IMR-90 (cell line): ENCODE results near the gene NFIA. TPM values are rescaled to one million over a fixed set of nuclear protein-coding genes. Genes with fewer than 3 reads are reported as not detected.

Experiments
- ATAC-seq: fragments of 200-7000 bp; cut with Tn5 transposase; 2 replicates; pipeline ENCODE4 v1.9.1; 2020; ENCODE audit warnings: low read depth, mild to moderate bottlenecking, moderate library complexity
- BruUV-seq: library from RNA; stranded (reverse); fragments of 400-500 nt; replicated peaks from 2 replicates; lab custom pipeline; 2021; lab: Mats Ljungman, UMichigan
- CTCF ChIA-PET: fragments of 300-600 bp; formaldehyde crosslinking; extraction: SDS; loops from one replicate; lab custom pipeline; 2021; ENCODE audit warnings: antibody characterized with exemption; lab: Yijun Ruan, JAX
- POLR2A ChIA-PET: fragments of 300-600 bp; sonication (Branson Sonifier 250); formaldehyde crosslinking; loops from one replicate; lab custom pipeline; 2022; ENCODE audit warnings: antibody characterized with exemption; ENCODE audit not compliant: unreplicated experiment; lab: Charles Lee
- DNase-seq: peaks from one replicate; pipeline ENCODE4 v3.0.0; 2013
- H2AFZ ChIP-seq: replicated peaks from 2 replicates; pipeline ENCODE3; 2013; ENCODE audit warnings: low read length, mild to moderate bottlenecking; ENCODE audit not compliant: poor library complexity
- H2AK5ac ChIP-seq: 2 replicates; pipeline ENCODE4 v1.6.1; 2013; ENCODE audit warnings: low read depth, low read length, inconsistent platforms
- H2AK9ac ChIP-seq: replicated peaks from 2 replicates; pipeline ENCODE3; 2013; ENCODE audit warnings: mild to moderate bottlenecking, low read depth, low read length, moderate library complexity; ENCODE audit not compliant: poor library complexity
- H2BK120ac ChIP-seq: 2 replicates; pipeline ENCODE4 v1.6.1; 2013; ENCODE audit warnings: low read depth, low read length, inconsistent platforms
- H2BK15ac ChIP-seq: 3 replicates; pipeline ENCODE4 v1.6.1; 2013; ENCODE audit warnings: low read depth, low read length, inconsistent platforms
- H2BK20ac ChIP-seq: 2 replicates; pipeline ENCODE4 v1.6.1; 2013; ENCODE audit warnings: low read depth, mild to moderate bottlenecking, inconsistent platforms, low read length, moderate library complexity
- H2BK5ac ChIP-seq: 2 replicates; pipeline ENCODE4 v1.6.1; 2013; ENCODE audit warnings: mild to moderate bottlenecking, low read depth, low read length, inconsistent platforms; ENCODE audit not compliant: poor library complexity, severe bottlenecking
- H3K14ac ChIP-seq: replicated peaks from 2 replicates; pipeline ENCODE4 v1.6.1; 2013; ENCODE audit warnings: low read depth, low read length, inconsistent platforms
- H3K18ac ChIP-seq: 2 replicates; pipeline ENCODE4 v1.6.1; 2013; ENCODE audit warnings: low read depth, low read length, control low read depth
- H3K23ac ChIP-seq: 2 replicates; pipeline ENCODE4 v1.6.1; 2013; ENCODE audit warnings: low read depth, low read length, inconsistent platforms
- H3K27ac ChIP-seq: 2 replicates; pipeline ENCODE4 v1.5.1; 2013; ENCODE audit warnings: mild to moderate bottlenecking, control low read depth, low read length; ENCODE audit not compliant: insufficient read depth
- H3K27me3 ChIP-seq: 2 replicates; pipeline ENCODE4 v1.6.1; 2013; ENCODE audit warnings: low read length; ENCODE audit not compliant: control insufficient read depth, insufficient read depth
- H3K36me3 ChIP-seq: 2 replicates; pipeline ENCODE4 v1.6.1; 2013; ENCODE audit warnings: low read length, mixed read lengths; ENCODE audit not compliant: control insufficient read depth, insufficient read depth
- H3K4ac ChIP-seq: 2 replicates; pipeline ENCODE4 v1.6.1; 2013; ENCODE audit warnings: low read depth, low read length, inconsistent platforms
- H3K4me1 ChIP-seq: 2 replicates; pipeline ENCODE4 v1.6.1; 2013; ENCODE audit warnings: low read length, mixed read lengths; ENCODE audit not compliant: control insufficient read depth, insufficient read depth
- H3K4me2 ChIP-seq: 2 replicates; pipeline ENCODE4 v1.6.1; 2013; ENCODE audit warnings: low read depth, mild to moderate bottlenecking, control low read depth, low read length, moderate library complexity
- H3K4me3 ChIP-seq: 2 replicates; pipeline ENCODE4 v1.5.1; 2013; ENCODE audit warnings: low read depth, mild to moderate bottlenecking, control low read depth, low read length, moderate library complexity; ENCODE audit not compliant: insufficient read depth
- H3K56ac ChIP-seq: 2 replicates; pipeline ENCODE4 v1.6.1; 2013; ENCODE audit warnings: low read length, inconsistent platforms; ENCODE audit not compliant: insufficient read depth; ENCODE audit errors: extremely low read depth
- H3K79me1 ChIP-seq, 2 experiments: 2 replicates each; pipeline ENCODE4 v1.6.1; 2013; ENCODE audit warnings: low read length in 2 of 2, inconsistent platforms in 1 of 2, low read depth in 1 of 2
- H3K9ac ChIP-seq: 2 replicates; pipeline ENCODE4 v1.6.1; 2013; ENCODE audit warnings: low read depth, low read length, control low read depth
- H3K9me1 ChIP-seq: 2 replicates; pipeline ENCODE4 v1.6.1; 2013; ENCODE audit warnings: low read length, inconsistent platforms; ENCODE audit not compliant: insufficient read depth
- H3K9me3 ChIP-seq: 2 replicates; pipeline ENCODE4 v1.6.1; 2013; ENCODE audit warnings: low read length; ENCODE audit not compliant: control insufficient read depth, insufficient read depth
- H4K20me1 ChIP-seq: 2 replicates; pipeline ENCODE4 v1.6.1; 2013; ENCODE audit warnings: low read length, inconsistent platforms; ENCODE audit not compliant: insufficient read depth
- H4K5ac ChIP-seq: 2 replicates; pipeline ENCODE4 v1.6.1; 2013; ENCODE audit warnings: mild to moderate bottlenecking, low read depth, low read length, control low read depth
- H4K8ac ChIP-seq, 2 experiments: 2 replicates each; pipeline ENCODE4 v1.6.1; 2013; ENCODE audit warnings: low read depth in 2 of 2, low read length in 2 of 2, control low read depth in 1 of 2, inconsistent platforms in 1 of 2
- H4K91ac ChIP-seq: 2 replicates; pipeline ENCODE4 v1.6.1; 2013; ENCODE audit warnings: low read depth, low read length, inconsistent platforms; ENCODE audit not compliant: insufficient read depth
- MAFK ChIP-seq: IDR thresholded peaks from 2 replicates; pipeline ENCODE4 v1.6.1; 2012; ENCODE audit warnings: low read depth, low read length, improper control_type of control experiment
- MAZ ChIP-seq: IDR thresholded peaks from 2 replicates; pipeline ENCODE4 v1.6.1; 2012; ENCODE audit warnings: low read depth, mild to moderate bottlenecking, low read length, improper control_type of control experiment, moderate library complexity, borderline replicate concordance
- WGBS, 2 experiments: methylation state at CpG; one replicate each; pipeline versions ENCODE4 v1.1.5 to v1.1.7; 2013; ENCODE audit warnings: missing lambda C conversion rate in 2 of 2; ENCODE audit not compliant: insufficient read length in 1 of 2; ENCODE audit errors: extremely low coverage in 2 of 2; 5-methylcytosine and 5-hydroxymethylcytosine counted together
- dilution Hi-C: fragments of 300-500 bp; cut with HindIII; formaldehyde crosslinking; loops from one replicate; pipeline ENCODE4 v1.14.3; 2018; ENCODE audit warnings: low sequenced_read_pairs; ENCODE audit not compliant: unreplicated experiment
- in situ Hi-C: fragments of 300-500 bp; cut with MboI; formaldehyde crosslinking; loops from 3 replicates; pipeline ENCODE4 v1.14.3; 2019; ENCODE audit warnings: low sequenced_read_pairs, inconsistent platforms, mixed read lengths
- intact Hi-C: fragments of 100-400 bp; cut with micrococcal nuclease; formaldehyde crosslinking; loops from 2 replicates; pipeline ENCODE4 v1.10.0; 2022
- polyA plus RNA-seq, 3 experiments: library from polyadenylated mRNA; depleted of rRNA; stranded (reverse); fragments of >200 nt; gene quantifications; 2 replicates each; pipeline ENCODE4 v1.2.3, GENCODE V29; 2012; ENCODE audit warnings: low replicate concordance in 1 of 3
- total RNA-seq: library from RNA; depleted of rRNA; stranded (reverse); fragments of >200 nt; gene quantifications from 2 replicates; pipeline ENCODE4 v1.2.3, GENCODE V29; 2012

NFIA gene
- total and polyA plus RNA-seq, 2 of the 4 experiments (the other 2 are of a cell fraction), result 1.6 to 2.2 TPM

GRCh38 chr1:61450872-61451571, 368.7 kb downstream of the NFIA start:
- CTCF ChIA-PET, result interaction anchor here (0.6 to 2.9 kb wide), 3 partner anchors 18 to 401 kb away, joined by 3 to 10 read pairs (median 3); no protein-coding TSS in a partner anchor
- H3K27ac ChIP-seq, result no peak overlapping the region
- H3K27me3 ChIP-seq, result no peaks in the 10 kb centered on the region; the same call in 1 of the 2 replicates
- H3K23ac ChIP-seq, result no peak overlapping the region
- H2AK9ac ChIP-seq, result no peak overlapping the region
- H3K79me1 ChIP-seq, result no peaks in the 10 kb centered on the region
- no peaks in the 10 kb centered on the region for H3K9me3 ChIP-seq
- H4K5ac ChIP-seq, result no peak overlapping the region
- H3K9me1 ChIP-seq, result no peaks in the 10 kb centered on the region
- no peak overlapping the region for H3K9ac ChIP-seq
- no peaks in the 10 kb centered on the region for H3K36me3 ChIP-seq
- H3K4me3 ChIP-seq, result no peak overlapping the region
- intact Hi-C loops (loop anchor here (5.0 kb wide), 2 partner anchors 249 to 269 kb away; no protein-coding TSS in a partner anchor), in situ Hi-C loops (loop anchor here (10.0 kb wide), 1 partner anchor 476 kb away; no protein-coding TSS in a partner anchor), dilution Hi-C loops (no loop called here)
- ATAC-seq (no peak), DNase-seq (no peak)
- H4K91ac ChIP-seq, result no peak overlapping the region
- H2BK120ac ChIP-seq, result no peak overlapping the region
- TF ChIP-seq MAFK (peak; percentile 99), MAZ (no peak)
- 72% methylated on average over 8 of the region's 14 CpGs; no CpG with 5 or more reads in 1 of the 2 experiments for WGBS, 2 experiments
- no peak overlapping the region for H2BK5ac ChIP-seq
- no peak overlapping the region for H3K14ac ChIP-seq
- H3K4me1 ChIP-seq, result peaks cover 2% of the 10 kb centered on the region; the same call in 1 of the 2 replicates
- no peak overlapping the region for H2BK15ac ChIP-seq
- no peak overlapping the region for H2AK5ac ChIP-seq
- POLR2A ChIA-PET, result no interaction called here
- no peak overlapping the region for H2AFZ ChIP-seq
- no peak overlapping the region for H3K4ac ChIP-seq
- no peak overlapping the region for H2BK20ac ChIP-seq
- H3K18ac ChIP-seq, result no peak overlapping the region
- no peak overlapping the region for H3K4me2 ChIP-seq
- no peak overlapping the region for H3K56ac ChIP-seq
- BruUV-seq, result no TSS peak
- no peaks in the 10 kb centered on the region for H4K20me1 ChIP-seq
- no peak overlapping the region for H4K8ac ChIP-seq
